Endodermal cell (in vitro differentiated cells): ENCODE results near the gene TLL2. TPM values are rescaled to one million over a fixed set of nuclear protein-coding genes. Genes with fewer than 3 reads are reported as not detected.

Experiments used
- DNase-seq: peaks from one replicate; pipeline ENCODE4 v3.0.0-alpha.2; 2017
- H3K27ac ChIP-seq: 2 replicates; pipeline ENCODE4 v1.5.1; 2013; ENCODE audit warnings: mild to moderate bottlenecking, low read depth, low read length, moderate library complexity
- H3K27me3 ChIP-seq: 2 replicates; pipeline ENCODE4 v1.6.1; 2013; ENCODE audit warnings: mild to moderate bottlenecking, low read length, moderate library complexity; ENCODE audit not compliant: insufficient read depth, control insufficient read depth, poor library complexity, severe bottlenecking
- H3K36me3 ChIP-seq: 2 replicates; pipeline ENCODE4 v1.7.0; 2013; ENCODE audit warnings: mild to moderate bottlenecking, low read length, moderate library complexity; ENCODE audit not compliant: control insufficient read depth, insufficient read depth
- H3K4me1 ChIP-seq: one replicate; pipeline ENCODE4 v1.7.0; 2013; ENCODE audit warnings: low read length; ENCODE audit not compliant: control insufficient read depth, insufficient read depth
- H3K4me3 ChIP-seq: 2 replicates; pipeline ENCODE4 v1.5.1; 2013; ENCODE audit warnings: mild to moderate bottlenecking, low read length, moderate library complexity
- H3K9ac ChIP-seq: 2 replicates; pipeline ENCODE4 v1.6.1; 2013; ENCODE audit warnings: mild to moderate bottlenecking, low read length, moderate library complexity; ENCODE audit not compliant: poor library complexity, severe bottlenecking; ENCODE audit errors: extremely low read depth
- H3K9me3 ChIP-seq: 2 replicates; pipeline ENCODE4 v1.6.1; 2013; ENCODE audit warnings: mild to moderate bottlenecking, low read length, moderate library complexity; ENCODE audit not compliant: control insufficient read depth
- H3K27ac Mint-ChIP-seq: 2 replicates; pipeline ENCODE4 v1.8.0; 2020; ENCODE audit warnings: mixed read lengths
- H3K27me3 Mint-ChIP-seq: 2 replicates; pipeline ENCODE4 v1.8.0; 2021; ENCODE audit warnings: mild to moderate bottlenecking, mixed read lengths; ENCODE audit not compliant: insufficient read depth
- H3K36me3 Mint-ChIP-seq: 2 replicates; pipeline ENCODE4 v1.8.0; 2020; ENCODE audit warnings: low read depth, mixed read lengths
- H3K4me1 Mint-ChIP-seq: 2 replicates; pipeline ENCODE4 v1.8.0; 2020; ENCODE audit warnings: mixed read lengths
- H3K4me3 Mint-ChIP-seq: 2 replicates; pipeline ENCODE4 v1.8.0; 2020; ENCODE audit warnings: mild to moderate bottlenecking, moderate library complexity, mixed read lengths
- H3K9me3 Mint-ChIP-seq: 2 replicates; pipeline ENCODE4 v1.8.0; 2020; ENCODE audit warnings: mild to moderate bottlenecking, mixed read lengths
- CTCF ChIP-seq: fragments of 200-600 bp; sonication (generic); conservative IDR thresholded peaks from 2 replicates; pipeline ENCODE4 v1.5.0; 2021; ENCODE audit warnings: antibody characterized with exemption, mild to moderate bottlenecking
- WGBS, 2 experiments: methylation state at CpG; one replicate each; pipeline versions ENCODE4 v1.1.5 to v1.1.7; 2013; ENCODE audit warnings: missing lambda C conversion rate in 2 of 2, mixed read lengths in 1 of 2; ENCODE audit not compliant: insufficient coverage in 1 of 2, insufficient read length in 1 of 2; 5-methylcytosine and 5-hydroxymethylcytosine counted together
- total RNA-seq, 2 donors: library from RNA; stranded (reverse); fragmentation: NEBNext Ultra II Directional in 1 of 2; extraction: Animal tissue kit (Norgen Biotek cat#: 25700) in 1 of 2; gene quantifications; 2 replicates in 1 of 2; 3 replicates in 1 of 2; pipeline ENCODE4 v1.2.1, GENCODE V29; 2021

TLL2 gene
- total RNA-seq, 2 donors from 2014 or later = 0.11 to 0.18 TPM

GRCh38 chr10:96374004-96374403 lies 139.7 kb downstream of the TLL2 start:
- H3K36me3 ChIP-seq = no peaks in the 10 kb centered on the region
- H3K27ac Mint-ChIP-seq = no peak overlapping the region
- H3K27me3 Mint-ChIP-seq = peaks cover 18% of the 10 kb centered on the region
- H3K27me3 ChIP-seq = peaks cover 7% of the 10 kb centered on the region
- H3K36me3 Mint-ChIP-seq = no peaks in the 10 kb centered on the region
- no peak for DNase-seq
- no peak for TF ChIP-seq CTCF
- no peaks in the 10 kb centered on the region for H3K9me3 ChIP-seq
- no peak overlapping the region for H3K4me3 ChIP-seq
- no peaks in the 10 kb centered on the region for H3K4me1 ChIP-seq
- no peak overlapping the region for H3K9ac ChIP-seq
- peak overlapping the region; percentile 59 for H3K4me3 Mint-ChIP-seq
- H3K4me1 Mint-ChIP-seq = peaks cover 7% of the 10 kb centered on the region
- no peaks in the 10 kb centered on the region for H3K9me3 Mint-ChIP-seq
- H3K27ac ChIP-seq = no peak overlapping the region
- WGBS, 2 experiments = 90 to 94% methylated on average over 4 to 5 of the region's 5 CpGs

GRCh38 chr10:96371356-96371755 lies 142.4 kb downstream of the TLL2 start:
- no peaks in the 10 kb centered on the region for H3K4me1 ChIP-seq
- H3K9me3 Mint-ChIP-seq = no peaks in the 10 kb centered on the region
- no peak overlapping the region for H3K4me3 Mint-ChIP-seq
- DNase-seq = peak; percentile 44
- peaks cover 7% of the 10 kb centered on the region for H3K4me1 Mint-ChIP-seq
- WGBS, 2 experiments = 85 to 100% methylated on average over 3 to 11 of the region's 11 CpGs
- no peak overlapping the region for H3K9ac ChIP-seq
- H3K27me3 Mint-ChIP-seq = peaks cover 18% of the 10 kb centered on the region
- H3K4me3 ChIP-seq = no peak overlapping the region
- no peak for TF ChIP-seq CTCF
- H3K36me3 Mint-ChIP-seq = no peaks in the 10 kb centered on the region
- no peaks in the 10 kb centered on the region for H3K36me3 ChIP-seq
- H3K27me3 ChIP-seq = peaks cover 7% of the 10 kb centered on the region
- no peaks in the 10 kb centered on the region for H3K9me3 ChIP-seq
- no peak overlapping the region for H3K27ac Mint-ChIP-seq
- no peak overlapping the region for H3K27ac ChIP-seq

DNA sequence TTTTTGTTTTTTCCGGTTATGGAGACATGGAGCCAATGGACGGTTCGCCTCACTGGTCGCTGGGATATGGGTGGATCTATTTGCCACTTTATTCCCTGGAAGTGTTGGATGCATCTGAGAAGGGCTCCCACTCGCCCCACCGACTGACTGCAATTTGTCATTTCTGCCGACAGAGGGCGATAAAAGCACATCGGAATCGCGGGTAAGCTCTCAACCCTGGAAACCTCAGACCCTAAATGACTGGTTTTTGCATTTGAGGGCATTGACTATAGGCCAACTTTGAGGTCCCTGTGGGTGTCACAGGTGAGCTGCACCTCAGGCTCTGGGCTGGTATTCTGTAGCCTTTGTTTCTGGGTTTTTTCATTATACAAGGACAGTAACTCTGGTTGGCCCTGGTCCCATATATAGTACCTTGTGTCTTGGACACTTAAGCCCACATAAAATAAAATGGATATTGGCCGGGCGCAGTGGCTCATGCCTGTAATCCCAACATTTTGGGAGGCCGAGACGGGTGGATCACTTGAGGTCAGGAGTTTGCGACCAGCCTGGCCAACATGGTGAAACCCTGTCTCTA lies 143.1 kb downstream of the TLL2 start:
- Mint-ChIP-seq H3K4me1 (peaks cover 7% of the 10 kb centered on the region), H3K4me3 (no peak overlapping the region), H3K27me3 (peaks cover 18% of the 10 kb centered on the region), H3K27ac (no peak overlapping the region), H3K9me3 (no peaks in the 10 kb centered on the region), H3K36me3 (no peaks in the 10 kb centered on the region)
- WGBS, 2 experiments = 41 to 42% methylated on average over 16 of the region's 16 CpGs
- H3K4me3 ChIP-seq = no peak overlapping the region
- H3K27ac ChIP-seq = no peak overlapping the region
- TF ChIP-seq CTCF = peak; percentile 89
- H3K4me1 ChIP-seq = no peaks in the 10 kb centered on the region
- no peaks in the 10 kb centered on the region for H3K36me3 ChIP-seq
- no peak overlapping the region for H3K9ac ChIP-seq
- peaks cover 7% of the 10 kb centered on the region for H3K27me3 ChIP-seq
- no peaks in the 10 kb centered on the region for H3K9me3 ChIP-seq
- peak; percentile 92 for DNase-seq
